ENCODE results near the gene SOD3.

The SOD3 gene

DNA sequence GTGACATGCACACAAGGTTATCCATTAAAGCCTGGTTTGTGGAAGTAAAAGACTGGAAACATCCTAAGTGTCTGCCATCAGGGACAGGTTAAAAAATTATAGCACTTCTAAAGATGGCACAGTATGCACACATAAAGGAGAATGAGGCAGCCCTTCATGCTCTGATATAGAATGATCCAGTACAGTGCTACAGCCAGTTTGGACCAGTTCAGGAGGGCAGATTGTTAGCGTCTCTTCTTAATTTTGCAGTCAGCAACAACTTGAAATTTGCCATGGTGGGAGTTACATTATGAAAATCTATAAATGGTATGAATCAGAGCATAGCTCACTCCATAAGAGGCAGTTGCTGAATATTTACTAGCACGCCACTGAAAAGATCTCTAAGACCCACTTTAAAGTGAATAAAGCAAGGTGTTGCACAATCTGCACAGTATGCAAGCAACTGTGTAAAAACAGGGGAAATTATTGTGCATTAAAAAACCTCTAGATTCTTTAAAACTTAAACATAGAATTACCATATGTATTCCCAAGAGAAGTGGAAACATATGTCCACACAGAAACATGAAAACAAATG, 20.3 kb upstream of the SOD3 start:
- DNase-seq (ENCODE audit: low read depth), result no peak

DNA sequence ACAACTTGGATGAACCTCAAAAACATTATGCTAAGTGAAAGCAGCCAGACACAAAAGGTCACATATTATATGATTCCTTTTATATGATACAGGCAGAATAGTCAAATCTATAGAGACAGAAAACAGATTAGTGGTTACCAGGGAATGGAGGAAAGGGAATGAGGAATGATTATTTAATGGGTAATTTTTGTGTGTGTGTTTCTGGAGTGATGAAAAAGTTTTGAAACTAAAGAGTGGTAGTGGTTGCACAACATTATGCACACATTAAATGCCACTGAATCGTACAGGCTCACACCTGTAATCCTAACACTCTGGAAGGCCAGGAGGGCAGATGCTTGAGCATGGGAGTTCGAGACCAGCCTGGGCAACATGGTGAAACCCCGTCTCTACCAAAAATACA, 19.6 kb upstream of the SOD3 start:
- DNase-seq (ENCODE audit: low read depth), result no peak

GRCh38 chr4:24777536-24778463, 17.6 kb upstream of the SOD3 start:
- no peak for DNase-seq (ENCODE audit: low read depth)

DNA sequence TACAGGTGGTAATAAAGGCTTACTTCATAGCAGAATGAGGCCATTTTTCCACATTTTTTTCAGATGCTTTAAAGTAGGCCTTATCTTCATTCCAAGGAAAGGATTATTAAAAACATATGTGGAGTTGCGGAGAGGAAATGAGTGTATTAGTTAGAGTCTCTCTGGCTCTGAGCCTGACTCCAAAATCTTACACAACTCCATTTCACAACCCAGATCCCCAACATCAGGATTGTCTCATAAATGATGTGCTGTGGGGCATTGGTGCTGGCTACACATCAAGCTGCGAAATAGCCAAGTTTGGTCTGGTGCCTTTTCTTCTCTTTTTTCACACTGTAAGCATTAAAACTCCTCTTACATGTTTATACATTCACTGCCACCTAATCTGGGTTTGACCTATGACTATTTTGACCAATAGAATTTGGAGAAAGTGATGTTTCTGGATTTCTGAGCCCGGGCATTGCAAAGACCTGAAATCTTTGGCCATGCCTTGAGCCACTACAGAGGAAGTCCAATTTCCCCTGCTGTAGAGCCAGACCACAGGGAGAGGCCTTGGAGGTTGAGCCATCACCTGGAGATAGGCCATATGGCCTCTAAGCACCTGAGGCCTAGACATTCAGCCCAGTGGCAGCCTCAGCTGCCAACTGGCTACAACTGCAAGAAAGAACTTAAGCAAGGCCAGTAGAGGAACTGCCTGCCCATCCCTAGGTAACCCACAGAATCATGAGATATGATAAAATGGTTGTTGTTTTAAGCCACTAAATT, 16.7 kb upstream of the SOD3 start:
- DNase-seq (ENCODE audit: low read depth), result no peak

DNA sequence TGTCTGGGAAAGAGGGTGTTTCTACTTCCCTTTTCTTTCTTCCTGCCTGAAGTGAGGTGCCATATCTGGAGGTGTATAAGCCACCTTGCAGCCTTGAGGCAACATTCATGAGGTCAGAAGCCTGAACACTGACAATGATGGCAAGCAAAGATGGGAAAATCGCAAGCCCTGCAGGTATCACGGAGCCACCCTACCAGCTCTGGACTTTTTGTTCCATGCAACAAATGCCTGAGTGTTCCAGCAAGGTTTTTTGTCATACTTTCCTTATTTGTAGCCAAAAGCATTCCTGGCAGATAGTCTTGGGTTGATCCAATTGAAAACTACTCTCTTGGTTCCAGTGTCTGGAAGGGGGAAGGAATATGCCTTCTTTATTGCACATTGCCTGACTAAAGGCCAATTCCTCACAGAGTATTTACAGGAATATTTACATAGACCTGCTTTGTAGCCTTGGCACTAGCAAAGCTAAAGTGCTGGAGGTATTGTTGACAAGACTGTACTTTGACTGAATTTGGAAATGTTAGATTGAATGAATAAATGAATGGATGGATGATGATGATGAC, 14.4 kb upstream of the SOD3 start:
- DNase-seq (ENCODE audit: low read depth), result no peak

- DNase-seq (ENCODE audit: low read depth), result no peak
These were observed 13.2 kb upstream of the SOD3 start for GRCh38 chr4:24781999-24782745.

DNA sequence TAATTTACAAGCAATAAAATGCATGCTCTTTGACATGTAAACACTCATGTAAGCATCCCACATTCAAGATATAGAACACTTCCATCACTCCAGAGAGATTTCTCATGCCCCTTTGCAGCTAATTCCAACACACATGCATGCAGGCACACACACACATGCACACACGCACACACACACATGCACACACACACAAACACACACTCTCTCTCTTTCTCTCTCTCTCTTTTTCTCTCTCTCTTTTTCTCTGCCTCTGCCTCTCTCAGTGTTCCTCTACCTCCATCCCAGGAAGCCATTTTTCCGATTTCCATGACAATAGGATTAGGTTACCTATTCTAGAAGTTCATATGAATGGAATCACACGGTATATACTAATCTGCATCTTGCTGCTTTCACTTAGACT, 11.9 kb upstream of the SOD3 start:
- DNase-seq (ENCODE audit: low read depth), result no peak

- DNase-seq (ENCODE audit: low read depth), result no peak
These were observed 4.3 kb upstream of the SOD3 start for GRCh38 chr4:24791043-24791442.

- no peak for DNase-seq (ENCODE audit: low read depth)
These were observed 2.8 kb upstream of the SOD3 start for GRCh38 chr4:24792552-24792951.

- DNase-seq (ENCODE audit: low read depth), result no peak
These were observed 2.0 kb upstream of the SOD3 start for GRCh38 chr4:24793219-24794005.

DNA sequence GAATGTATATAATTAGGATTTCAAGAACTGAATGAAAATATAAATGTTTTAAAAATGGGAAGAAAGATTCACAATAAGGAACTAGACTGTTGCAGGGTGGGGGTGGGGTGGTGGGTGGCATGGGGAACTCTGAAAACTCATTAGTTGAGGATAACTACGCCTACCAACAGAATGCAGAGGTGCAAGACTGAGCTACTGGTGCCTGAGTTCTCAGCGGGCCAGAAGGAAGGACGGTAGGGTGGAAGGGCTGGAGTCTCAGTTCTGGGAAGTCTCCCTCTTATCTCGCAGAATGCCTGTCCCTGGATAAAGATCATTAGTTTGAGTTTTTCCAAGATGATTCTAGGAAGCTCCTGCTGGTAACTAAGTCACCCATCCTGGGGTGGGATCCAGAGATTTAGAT, 1.3 kb upstream of the SOD3 start:
- no peak for DNase-seq (ENCODE audit: low read depth)

- DNase-seq (ENCODE audit: low read depth), result no peak
These were observed 893 bp upstream of the SOD3 start for GRCh38 chr4:24794480-24794879.

- no peak for DNase-seq (ENCODE audit: low read depth)
These were observed 451 bp downstream of the SOD3 start for GRCh38 chr4:24795666-24796381.

- DNase-seq (ENCODE audit: low read depth), result no peak
These were observed 1.2 kb downstream of the SOD3 start for GRCh38 chr4:24796620-24797019.

- DNase-seq (ENCODE audit: low read depth), result no peak
These were observed 2.8 kb downstream of the SOD3 start for GRCh38 chr4:24798036-24798610.

DNA sequence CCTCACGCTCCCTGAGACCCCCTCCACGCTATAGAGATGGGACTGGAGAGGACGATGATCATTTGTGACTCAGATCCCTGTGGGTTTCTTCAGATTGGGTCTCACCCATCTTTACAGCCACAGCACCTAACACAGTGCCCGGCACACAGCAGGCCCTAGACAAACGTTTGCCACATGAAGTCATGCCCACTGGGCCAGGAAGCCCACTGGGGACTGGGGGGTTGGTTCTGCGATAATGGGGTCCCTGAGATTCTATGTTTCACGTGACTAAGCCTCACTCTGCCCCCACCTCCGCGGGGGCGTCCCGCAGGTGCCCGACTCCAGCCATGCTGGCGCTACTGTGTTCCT, 3.8 kb downstream of the SOD3 start:
- DNase-seq (ENCODE audit: low read depth), result no peak

- DNase-seq (ENCODE audit: low read depth), result no peak
These were observed 4.4 kb downstream of the SOD3 start for GRCh38 chr4:24799544-24800324.

- DNase-seq (ENCODE audit: low read depth), result no peak
These were observed 5.0 kb downstream of the SOD3 start for GRCh38 chr4:24800325-24800895.

Measured in CMK (cell line).